VCaP (cell line): ENCODE results near the gene MKLN1.

Experiments
- H3K27ac ChIP-seq: fragments of 450-650 bp; 2 replicates; pipeline ENCODE4 v1.5.1; 2017
- CTCF ChIP-seq: fragments of 450-650 bp; conservative IDR thresholded peaks from 2 replicates; pipeline ENCODE4 v1.5.1; 2017; ENCODE audit warnings: mild to moderate bottlenecking, moderate library complexity

MKLN1 gene

GRCh38 chr7:131471250-131472004, 143.8 kb downstream of the MKLN1 start:
- H3K27ac ChIP-seq: no peak overlapping the region
- no peak for TF ChIP-seq CTCF

- no peak for TF ChIP-seq CTCF
- no peak overlapping the region for H3K27ac ChIP-seq
These were observed 149.1 kb downstream of the MKLN1 start for GRCh38 chr7:131476740-131477139.

- H3K27ac ChIP-seq: peak overlapping the region; percentile 40
- no peak for TF ChIP-seq CTCF
These were observed 153.0 kb downstream of the MKLN1 start for GRCh38 chr7:131480384-131481315.

- H3K27ac ChIP-seq: no peak overlapping the region
- TF ChIP-seq CTCF: no peak
These were observed 155.1 kb downstream of the MKLN1 start for GRCh38 chr7:131482800-131483199.

- H3K27ac ChIP-seq: no peak overlapping the region
- TF ChIP-seq CTCF: no peak
These were observed 155.9 kb downstream of the MKLN1 start for GRCh38 chr7:131483586-131483985.

- H3K27ac ChIP-seq: peak overlapping the region; percentile 15
- no peak for TF ChIP-seq CTCF
These were observed 158.7 kb downstream of the MKLN1 start for GRCh38 chr7:131486346-131486745.

GRCh38 chr7:131487217-131487616, 159.5 kb downstream of the MKLN1 start:
- no peak for TF ChIP-seq CTCF
- H3K27ac ChIP-seq: peak overlapping the region; percentile 15; the same call in 1 of the 2 replicates
